Measurements from ENCODE around the gene MROH2B.

MROH2B gene

DNA sequence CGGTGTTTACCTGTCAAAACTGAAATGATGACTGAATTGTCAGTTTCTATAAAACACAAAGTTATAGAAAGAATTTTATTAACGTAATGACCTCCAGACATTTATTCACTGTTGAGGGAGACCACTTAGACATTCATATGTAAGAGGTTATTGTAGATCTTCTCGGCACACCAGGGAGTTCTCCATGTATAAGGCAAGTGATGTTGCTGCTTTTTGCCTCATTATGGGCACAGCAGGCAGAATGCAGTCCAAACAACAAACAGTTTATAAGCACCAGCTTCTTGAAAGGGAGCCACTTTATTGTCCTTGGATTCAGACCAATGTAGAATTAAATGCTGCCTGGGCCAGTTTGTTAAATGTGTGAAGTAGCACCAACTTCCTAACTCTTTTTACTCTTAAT is 95.1 kb downstream of the MROH2B start:
- no peak for DNase-seq (ENCODE audit: extremely low read depth in 1 of 2, low read depth in 1 of 2)

DNA sequence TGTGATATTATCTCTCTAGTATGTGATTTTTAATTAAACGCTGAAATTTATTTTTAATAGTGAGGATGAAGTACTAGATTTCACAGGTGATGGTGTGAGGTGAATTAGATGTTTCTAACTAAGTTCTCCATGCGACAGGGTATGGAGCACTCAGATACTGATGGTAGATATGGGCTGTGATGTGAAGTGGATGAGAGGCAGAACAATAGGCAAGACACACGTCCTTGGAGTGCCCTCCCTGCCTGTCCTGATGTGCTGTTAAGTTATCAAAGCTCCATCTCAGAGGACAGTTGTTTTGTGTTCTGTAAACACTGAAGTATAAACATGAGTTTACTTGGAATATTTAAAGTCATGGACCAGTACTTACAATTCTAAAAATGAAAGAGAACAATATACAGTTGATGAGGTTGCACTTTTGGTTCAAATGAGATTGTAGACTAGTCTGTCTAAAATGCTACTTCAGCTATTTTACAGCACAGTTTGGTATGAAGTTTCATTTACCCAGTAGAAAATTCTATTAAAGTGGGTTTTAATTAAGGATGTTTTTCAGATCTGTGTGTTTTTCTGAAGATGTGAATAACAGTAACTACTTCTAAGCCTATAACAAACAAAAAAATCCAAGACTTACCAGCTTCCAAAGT is 97.7 kb downstream of the MROH2B start:
- DNase-seq (ENCODE audit: extremely low read depth in 1 of 2, low read depth in 1 of 2), result no peak

DNA sequence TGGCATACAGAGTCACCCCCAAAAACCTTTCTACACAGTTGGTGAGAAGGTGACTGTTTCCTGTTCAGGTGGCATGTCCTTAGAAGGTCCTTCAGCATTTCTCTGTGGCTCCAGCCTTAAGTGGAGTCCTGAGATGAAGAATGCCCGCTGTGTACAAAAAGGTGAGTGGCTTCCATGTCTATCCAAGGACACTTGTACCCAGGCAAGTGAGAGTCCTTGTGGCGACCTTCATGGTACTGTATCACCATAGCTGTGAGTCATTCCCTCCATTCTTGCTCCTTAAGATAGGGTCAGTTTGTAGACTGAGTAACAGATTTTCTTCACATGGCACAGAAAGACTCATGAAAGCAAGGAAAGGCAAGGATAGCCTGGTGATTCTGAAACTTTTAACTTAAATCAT is 98.7 kb downstream of the MROH2B start:
- no peak for DNase-seq (ENCODE audit: extremely low read depth in 1 of 2, low read depth in 1 of 2)

DNA sequence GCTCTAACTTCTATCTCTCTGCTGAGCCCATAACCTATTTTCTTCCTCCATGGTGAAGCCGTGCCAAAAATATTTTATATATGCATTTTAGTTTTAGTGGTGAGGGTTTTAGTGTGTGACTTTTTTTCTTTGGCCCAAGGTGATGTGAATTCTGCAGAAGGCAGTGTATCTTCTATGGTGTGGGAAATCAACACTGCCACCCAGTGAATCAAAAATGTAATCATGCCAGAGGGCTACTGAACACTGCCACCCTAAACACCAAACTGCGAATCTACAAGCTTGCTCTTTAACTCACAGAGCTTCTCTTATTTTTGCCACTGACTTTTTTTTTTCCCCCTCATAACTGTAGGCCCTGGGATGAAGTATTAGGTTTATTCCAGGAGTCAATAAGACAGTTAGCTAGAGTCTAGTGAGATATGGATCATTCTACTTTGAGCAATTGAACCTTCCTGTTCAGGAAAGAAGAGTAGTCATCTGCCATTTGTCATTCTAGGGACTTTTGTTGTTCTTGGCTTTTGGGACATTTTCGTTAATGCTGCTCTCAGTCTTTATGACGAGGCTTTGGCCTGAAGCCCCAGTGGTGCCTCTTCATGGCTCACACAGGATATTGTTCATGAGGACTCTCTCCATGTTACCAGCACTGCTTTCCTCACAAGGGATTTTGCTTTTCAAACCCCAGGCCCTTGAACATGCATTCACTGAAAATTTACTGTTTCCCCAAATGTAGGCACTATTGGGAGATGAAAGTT is 108.8 kb downstream of the MROH2B start:
- no peak for DNase-seq (ENCODE audit: extremely low read depth in 1 of 2, low read depth in 1 of 2)

DNA sequence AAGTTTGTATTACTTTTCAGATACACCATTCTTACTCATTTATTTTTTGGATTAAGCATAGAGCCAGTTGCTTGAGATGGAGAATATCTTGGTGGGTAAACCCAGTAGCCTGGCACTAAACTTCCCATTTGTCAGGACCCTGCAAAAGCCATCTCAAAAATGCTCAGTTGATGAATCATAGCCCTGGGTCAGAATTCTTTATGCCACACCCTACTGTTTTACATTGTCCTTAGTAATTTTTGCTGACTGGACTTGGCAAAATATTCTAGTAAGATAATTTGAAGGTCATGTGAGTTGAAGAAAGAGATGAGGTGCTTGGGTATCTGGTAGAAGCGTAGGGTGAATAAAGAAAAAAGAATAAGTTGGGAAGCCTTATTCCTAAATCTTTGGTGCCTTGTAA is 111.1 kb downstream of the MROH2B start:
- DNase-seq (ENCODE audit: extremely low read depth in 1 of 2, low read depth in 1 of 2), result no peak

DNA sequence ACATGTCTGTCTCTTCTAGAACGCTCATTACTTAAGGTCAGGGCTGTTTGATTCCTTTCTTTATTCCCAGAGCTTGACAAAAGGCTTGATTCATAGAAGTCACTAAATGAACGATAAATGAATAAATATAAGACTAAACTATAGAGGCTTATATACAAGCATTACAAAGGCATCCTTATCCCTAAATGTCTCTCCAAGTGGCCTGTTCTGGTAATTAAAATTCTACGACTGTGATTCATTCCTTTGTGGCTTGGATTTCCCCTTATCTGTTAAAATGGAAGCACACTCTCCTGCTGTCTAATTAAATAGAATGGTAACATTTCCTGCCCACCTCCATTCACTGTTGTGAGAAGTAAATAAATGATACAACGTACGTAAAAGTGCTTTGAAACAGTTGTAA is 112.3 kb downstream of the MROH2B start:
- DNase-seq (ENCODE audit: extremely low read depth in 1 of 2, low read depth in 1 of 2), result no peak

DNA sequence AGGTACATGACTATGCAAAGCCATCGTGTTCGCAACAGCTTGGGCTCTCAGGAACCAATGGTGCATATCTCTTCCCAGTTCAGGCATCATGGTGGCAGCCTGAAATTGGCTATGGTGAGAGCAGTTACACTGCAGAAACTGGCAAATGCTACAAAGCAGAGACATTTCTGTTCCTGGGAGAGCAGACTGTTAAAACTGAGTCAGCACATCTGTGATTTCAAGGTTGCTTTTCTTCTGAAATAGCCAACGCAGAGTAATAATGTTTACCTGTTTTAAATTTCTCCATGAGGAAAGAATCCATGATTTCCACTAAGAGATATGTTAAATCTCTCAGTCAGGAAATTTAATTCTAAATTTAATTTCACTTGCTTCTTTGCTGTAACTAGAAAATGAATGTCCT is 114.1 kb downstream of the MROH2B start:
- no peak for DNase-seq (ENCODE audit: extremely low read depth in 1 of 2, low read depth in 1 of 2)

DNA sequence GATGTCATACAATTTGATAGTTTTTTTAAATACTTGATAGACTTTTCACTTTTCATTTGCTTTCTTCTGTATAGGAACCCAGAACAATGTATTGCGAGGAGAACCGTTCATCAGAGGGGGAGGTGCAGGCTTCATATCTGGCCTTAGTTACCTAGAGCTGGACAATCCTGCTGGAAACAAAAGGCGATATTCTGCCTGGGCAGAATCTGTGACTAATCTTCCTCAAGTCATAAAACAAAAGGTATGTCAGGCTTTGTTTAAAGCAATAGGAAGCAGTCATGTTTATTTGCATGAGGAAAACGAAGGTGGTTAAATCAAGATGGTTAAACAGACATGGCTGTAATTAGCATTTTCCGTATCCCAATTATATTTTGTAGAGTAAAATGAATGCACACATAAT is 115.8 kb downstream of the MROH2B start:
- DNase-seq (ENCODE audit: extremely low read depth in 1 of 2, low read depth in 1 of 2), result no peak

Measured in activated CD8-positive, alpha-beta memory T cell treated with anti-CD3 and anti-CD28 coated beads for 1 hour (primary cell).